OCI-M2 (cell line): ENCODE data around the gene TFAP2B.

Experiments
- DNase-seq: peaks from one replicate; lab custom pipeline; 2025; ENCODE audit not compliant: unreplicated experiment; lab: John Stamatoyannopoulos, UW

TFAP2B gene

GRCh38 chr6:50847890-50848594 is 29.4 kb downstream of the TFAP2B start:
- no peak for DNase-seq

GRCh38 chr6:50848989-50849795 is 30.5 kb downstream of the TFAP2B start:
- DNase-seq = no peak

GRCh38 chr6:50849796-50850180 is 31.1 kb downstream of the TFAP2B start:
- DNase-seq = no peak

DNA sequence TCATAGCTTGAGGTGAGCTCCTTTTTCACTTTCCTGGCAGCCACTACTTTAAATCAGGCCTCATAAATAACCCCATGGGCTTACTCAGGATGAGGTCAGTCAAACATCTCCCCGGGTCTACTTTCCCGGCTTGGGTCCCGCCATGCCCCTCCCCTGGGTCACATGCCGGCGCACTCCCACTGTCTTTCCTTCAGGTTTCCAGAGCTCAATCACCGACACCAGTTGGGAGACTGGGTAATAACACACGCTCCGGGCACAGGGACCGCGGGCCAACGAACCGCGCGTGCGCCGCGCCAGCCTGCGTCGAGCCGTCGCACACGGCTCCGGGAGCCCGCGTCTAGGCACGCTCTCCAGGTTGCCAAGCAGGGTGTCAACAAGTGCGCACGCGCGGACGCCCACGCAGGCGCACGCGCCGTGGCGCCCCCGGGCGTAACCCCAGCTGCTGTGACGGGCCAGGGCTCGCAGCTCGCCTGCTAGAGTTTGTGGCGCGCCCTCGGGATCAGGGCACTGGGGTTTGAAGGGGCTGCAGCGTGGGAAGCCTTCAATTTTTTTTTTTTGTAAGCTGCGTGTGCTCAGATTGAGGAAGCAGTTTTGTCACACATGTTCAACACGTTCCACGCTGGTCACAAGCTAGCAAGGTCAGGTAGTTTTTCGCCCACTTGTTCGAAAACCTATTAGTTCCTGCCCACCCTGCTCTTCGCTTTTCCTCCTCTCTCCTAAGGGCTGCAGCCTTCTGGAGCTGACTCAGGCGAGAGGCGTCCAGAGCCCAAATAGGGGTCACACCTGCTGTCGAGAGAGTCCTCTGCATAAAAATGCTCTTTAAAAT is 31.8 kb downstream of the TFAP2B start:
- DNase-seq = no peak

- no peak for DNase-seq
Observed at GRCh38 chr6:50851049-50851845, 32.6 kb downstream of the TFAP2B start.

DNA sequence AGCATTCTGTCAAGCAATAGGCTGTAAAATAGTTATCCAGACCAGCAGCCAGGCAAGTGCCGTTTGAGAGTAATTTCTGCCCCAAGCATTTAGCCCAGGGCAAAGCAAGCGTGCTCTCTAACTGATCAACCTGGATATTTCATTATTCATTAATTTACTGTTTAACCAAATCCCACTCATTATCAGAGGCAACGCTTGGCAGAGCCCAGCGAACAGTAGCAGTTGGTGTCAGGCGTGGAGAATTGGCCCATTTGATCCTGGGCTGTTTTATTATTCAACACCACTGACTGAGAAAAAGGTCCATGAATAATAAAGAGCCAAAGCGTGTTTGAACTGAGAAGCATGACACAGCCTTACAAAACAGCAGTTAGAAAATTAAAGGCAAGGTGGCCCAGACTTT is 35.3 kb downstream of the TFAP2B start:
- DNase-seq = no peak

- no peak for DNase-seq
Observed at GRCh38 chr6:50861692-50862091, 43.0 kb downstream of the TFAP2B start.

GRCh38 chr6:50862176-50862575 is 43.5 kb downstream of the TFAP2B start:
- DNase-seq = no peak

DNA sequence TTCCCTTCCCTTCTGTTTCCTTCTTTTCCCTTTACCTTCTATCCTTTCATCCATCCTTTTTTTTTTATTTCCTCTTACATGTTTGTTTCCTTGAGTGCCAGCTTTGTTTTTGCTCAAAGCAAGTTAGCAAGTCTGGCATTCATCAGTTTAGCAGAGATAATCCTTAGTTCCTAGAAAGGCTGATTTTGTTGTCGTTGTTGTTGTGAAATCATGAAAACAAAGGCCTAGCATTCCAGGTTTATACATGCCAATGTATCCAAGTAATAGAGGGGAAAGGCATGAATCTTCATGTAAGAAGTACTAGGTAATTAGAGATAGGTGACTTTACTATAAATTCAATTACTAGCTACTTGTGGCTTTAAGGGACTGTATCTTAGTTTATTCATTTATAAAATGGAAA is 45.9 kb downstream of the TFAP2B start:
- no peak for DNase-seq

DNA sequence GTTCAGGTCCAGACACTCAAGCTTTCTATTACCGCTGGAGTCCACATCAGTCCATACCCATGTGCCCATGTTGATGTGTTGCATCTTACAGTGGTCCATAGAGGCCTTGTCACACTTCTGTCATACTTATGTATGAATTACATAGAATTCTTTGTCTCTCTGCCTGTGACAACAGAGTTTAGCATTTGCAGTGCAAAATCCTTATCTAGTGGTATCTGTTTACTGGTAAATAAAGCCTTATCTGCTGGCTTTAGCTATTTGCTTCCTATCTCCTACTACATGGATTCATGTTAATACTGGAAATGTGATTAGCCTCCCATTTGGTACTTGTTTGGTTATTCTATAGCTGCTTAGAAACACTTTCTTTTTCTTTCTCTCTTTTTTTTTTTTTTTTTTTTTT is 49.8 kb downstream of the TFAP2B start:
- DNase-seq = no peak

GRCh38 chr6:50873167-50873566 is 54.5 kb downstream of the TFAP2B start:
- no peak for DNase-seq

GRCh38 chr6:50884364-50884763 is 65.7 kb downstream of the TFAP2B start:
- no peak for DNase-seq

- no peak for DNase-seq
Observed at GRCh38 chr6:50887112-50887511, 68.4 kb downstream of the TFAP2B start.

DNA sequence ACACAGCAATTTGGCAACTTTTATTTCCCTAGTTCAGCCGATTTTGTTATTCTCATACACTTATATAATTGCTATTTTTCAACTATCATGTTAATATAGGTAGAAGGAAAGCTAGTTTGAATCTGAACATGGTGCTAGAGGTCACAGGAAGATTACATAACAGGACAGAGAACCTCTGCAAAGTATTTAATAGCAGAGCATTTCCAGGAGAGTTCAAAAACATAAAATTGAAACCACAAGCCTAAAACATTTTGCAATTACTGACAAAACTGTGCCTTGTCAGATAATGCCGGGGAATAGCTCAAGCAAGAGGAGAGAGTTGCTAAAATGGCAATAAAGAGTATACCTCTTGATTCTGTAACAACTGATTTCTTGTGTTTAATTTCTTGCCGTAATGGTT is 70.8 kb downstream of the TFAP2B start:
- no peak for DNase-seq

DNA sequence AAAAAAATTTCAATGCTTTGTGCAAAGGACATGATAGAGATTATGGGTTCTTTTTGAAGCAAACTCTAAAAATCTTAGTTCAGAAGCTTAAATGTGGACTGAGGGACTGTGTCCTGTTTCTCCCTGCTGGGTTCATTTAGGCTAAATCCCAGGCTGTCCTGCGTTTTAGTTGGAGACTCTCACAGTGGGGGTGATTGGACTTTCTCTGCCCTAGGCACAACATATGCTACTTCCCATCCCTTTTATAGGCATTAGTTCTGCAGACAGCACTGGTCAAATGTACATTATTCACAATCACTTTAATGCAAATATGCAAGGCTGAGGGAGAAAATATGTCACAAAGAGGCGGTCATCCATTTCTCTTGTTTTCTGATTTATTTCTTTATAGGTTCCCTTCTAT is 71.3 kb downstream of the TFAP2B start:
- no peak for DNase-seq

DNA sequence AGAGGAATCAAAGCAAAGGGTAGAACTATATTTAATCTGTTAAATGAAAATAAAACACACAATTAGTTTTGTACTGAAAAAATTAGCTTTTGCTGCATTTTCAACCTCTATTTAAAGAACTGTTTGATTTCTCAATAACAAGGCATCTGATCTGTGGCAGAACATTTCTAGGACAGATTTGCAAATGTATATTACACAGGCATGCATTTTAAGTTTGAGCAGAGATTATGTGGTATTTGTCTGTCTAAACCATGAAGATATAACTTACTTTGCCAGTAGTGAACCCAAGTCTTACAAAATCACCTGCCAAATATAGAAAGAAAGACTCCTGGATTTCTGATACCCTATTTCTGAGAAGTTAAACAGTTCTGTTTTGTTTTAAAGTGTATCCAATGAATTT is 71.9 kb downstream of the TFAP2B start:
- DNase-seq = no peak

- DNase-seq = no peak
Observed at GRCh38 chr6:50891290-50891689, 72.6 kb downstream of the TFAP2B start.
